ENCODE measurements around the gene UBN2.
"Not testable (repeated sequence)": the region's sequence is repeated elsewhere in the genome, so short reads cannot be mapped to it uniquely, and the experiment has no call there.

DNA sequence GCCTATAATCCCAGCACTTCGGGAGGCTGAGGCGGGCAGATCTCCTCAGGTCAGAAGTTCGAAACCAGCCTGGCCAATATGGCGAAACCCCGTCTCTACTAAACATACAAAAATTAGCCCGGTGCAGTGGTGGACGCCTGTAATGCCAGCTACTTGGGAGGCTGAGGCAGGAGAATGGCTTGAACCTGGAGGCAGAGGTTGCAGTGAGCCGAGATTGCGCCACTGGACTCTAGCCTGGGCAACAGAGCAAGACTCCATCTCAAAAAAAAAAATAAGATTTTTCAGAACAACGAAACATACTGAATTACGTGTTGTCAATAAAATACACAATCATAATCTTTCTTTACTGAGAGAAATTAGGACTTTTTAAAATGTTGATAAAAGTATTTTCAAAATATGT, 93.7 kb downstream of the UBN2 start:
- TF ChIP-seq, protein P1, sequence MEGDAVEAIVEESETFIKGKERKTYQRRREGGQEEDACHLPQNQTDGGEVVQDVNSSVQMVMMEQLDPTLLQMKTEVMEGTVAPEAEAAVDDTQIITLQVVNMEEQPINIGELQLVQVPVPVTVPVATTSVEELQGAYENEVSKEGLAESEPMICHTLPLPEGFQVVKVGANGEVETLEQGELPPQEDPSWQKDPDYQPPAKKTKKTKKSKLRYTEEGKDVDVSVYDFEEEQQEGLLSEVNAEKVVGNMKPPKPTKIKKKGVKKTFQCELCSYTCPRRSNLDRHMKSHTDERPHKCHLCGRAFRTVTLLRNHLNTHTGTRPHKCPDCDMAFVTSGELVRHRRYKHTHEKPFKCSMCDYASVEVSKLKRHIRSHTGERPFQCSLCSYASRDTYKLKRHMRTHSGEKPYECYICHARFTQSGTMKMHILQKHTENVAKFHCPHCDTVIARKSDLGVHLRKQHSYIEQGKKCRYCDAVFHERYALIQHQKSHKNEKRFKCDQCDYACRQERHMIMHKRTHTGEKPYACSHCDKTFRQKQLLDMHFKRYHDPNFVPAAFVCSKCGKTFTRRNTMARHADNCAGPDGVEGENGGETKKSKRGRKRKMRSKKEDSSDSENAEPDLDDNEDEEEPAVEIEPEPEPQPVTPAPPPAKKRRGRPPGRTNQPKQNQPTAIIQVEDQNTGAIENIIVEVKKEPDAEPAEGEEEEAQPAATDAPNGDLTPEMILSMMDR (IDR thresholded peaks at IDR 0.05), result not testable (repeated sequence)
- not testable (repeated sequence) for TF ChIP-seq POLR2A (IDR thresholded peaks at IDR 0.05)

Measured in Peyer's patch (tissue), 4 donors.